Measurements from ENCODE around the gene FRMPD2.
"Not testable (repeated sequence)": the region's sequence is repeated elsewhere in the genome, so short reads cannot be mapped to it uniquely, and the experiment has no call there.

The FRMPD2 gene

DNA sequence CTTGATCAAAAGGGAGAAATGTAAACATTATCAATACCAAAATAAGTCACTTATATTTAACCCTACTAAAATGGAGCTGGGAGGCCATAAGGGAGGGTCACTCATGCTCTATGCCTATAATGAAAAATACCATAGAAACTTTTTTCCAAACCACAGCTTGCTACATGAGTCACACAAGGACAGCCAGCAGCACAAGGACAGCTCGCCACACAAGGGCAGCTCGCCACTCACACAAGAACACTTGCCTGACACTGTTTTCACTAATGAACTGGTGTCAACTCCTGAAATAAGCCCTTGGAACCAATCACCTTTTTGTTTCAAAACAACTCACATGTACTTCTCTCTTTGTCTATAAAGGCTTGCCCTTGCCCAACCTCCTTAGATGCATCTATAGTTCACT, 43.3 kb downstream of the FRMPD2 start:
- DNase-seq, result no peak

DNA sequence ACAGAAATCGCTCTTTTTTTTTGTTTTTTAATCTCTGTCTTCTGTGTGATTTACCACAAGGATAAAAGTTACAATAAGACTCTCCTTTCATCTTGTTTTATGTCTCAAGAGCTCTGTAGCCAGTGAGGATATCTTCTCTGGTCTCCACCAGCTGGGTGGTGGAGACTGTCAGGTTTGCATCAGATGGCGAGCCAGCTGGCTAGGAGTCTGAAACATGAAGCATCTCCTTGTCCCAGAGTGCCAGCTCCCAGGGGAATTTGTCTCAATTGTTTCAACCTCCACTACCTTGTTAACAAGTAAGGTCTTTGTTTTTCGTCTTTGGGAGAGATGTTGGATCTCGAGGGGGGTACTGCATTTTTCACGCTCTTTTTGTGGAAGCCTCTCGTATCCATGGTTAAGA, 47.3 kb downstream of the FRMPD2 start:
- no peak for DNase-seq

DNA sequence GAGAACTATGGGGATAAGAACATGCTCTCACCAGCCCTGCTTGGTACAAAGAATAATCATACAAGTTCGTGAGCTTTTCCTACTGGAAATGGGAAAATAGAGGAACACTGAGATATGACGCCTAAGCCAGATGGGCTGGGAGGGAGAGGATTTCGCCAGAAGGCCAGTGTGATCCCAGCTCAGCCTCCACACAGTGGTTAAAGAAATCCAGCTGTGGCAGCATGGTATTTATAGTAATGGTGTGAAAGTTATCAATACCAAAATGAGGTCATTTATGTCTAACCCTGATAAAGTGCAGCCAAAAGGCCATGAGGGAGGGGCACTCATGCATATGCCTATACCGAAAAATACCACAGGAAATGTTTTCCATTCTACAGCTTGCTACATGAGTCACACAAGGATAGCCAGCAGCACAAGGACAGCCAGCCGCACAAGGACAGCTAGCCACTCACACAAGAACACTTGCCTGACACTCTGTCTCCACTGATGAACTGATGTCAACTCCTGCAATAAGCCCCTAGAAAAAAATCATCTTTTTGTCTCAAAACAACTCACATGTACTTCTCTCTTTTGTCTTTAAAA, 49.4 kb downstream of the FRMPD2 start:
- no peak for DNase-seq

- DNase-seq, result no peak
These were observed 50.2 kb downstream of the FRMPD2 start for GRCh38 chr10:48224296-48224695.

DNA sequence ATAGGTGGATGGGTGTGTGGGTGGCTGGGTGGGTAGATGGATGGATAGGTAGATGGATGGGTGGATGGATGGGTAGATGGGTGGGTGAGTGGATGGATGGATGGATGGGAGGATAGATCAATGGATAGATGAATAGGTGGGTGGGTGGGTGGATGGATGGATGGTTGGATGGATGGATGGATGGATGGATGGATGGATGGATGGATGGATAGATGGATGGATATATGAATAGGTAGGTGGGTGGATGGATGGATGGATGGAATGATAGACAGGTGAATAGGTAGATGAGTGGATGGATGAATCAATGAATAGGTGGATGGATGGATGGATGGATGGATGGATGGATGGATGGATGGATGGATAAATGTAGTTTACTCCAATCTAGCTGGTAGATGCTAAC, 52.7 kb downstream of the FRMPD2 start:
- no peak for DNase-seq

DNA sequence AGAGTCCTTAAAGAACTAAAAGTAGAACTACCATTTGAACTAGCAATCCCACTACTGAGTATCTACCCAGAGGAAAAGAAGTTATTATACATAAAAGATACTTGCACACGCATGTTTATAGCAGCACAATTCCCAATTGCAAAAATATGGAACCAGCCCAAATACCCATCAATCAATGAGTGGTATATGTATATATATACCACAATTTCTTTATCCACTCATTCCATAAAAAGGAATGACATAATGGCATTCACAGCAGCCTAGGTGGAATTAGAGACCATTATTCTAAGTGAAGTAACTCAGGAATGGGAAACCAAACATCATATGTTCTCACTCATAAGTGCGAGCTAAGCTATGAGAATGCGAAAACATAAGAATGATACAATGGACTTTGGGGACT, 53.5 kb downstream of the FRMPD2 start:
- not testable (repeated sequence) for DNase-seq

- no peak for DNase-seq
These were observed 55.3 kb downstream of the FRMPD2 start for GRCh38 chr10:48219194-48219593.

DNA sequence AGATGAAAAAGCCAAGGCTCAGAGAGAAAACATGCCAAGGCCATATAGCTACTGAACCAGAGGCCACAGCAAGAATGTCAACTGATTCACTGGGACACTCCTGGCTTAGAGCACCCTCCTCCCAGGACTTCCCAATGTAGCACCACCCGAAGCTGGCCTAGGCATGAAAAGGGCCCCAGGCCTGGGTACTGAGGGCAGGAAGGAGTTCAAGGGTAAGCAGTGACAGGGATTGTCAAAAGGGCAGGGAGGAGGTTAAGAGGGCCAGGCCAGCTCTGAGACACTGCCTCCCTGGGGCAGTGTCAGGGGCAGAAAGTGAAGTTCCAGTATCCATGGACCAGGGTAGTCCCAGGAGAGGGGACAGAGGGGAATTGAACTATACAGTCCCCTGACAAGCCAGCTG, 57.8 kb downstream of the FRMPD2 start:
- no peak for DNase-seq

DNA sequence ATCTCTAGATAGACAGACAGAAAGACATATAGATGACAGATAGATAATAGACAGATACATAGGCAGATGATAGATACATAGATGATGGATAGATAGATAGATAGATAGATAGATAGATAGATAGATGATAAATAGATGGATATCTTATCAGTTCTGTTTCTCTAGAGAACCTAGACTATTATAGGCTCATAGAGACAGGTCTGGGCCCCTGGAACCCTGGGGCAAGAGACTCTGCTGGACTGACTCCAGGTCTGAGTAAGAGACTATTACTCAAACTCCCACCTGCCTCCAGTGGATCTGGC, 58.3 kb downstream of the FRMPD2 start:
- no peak for DNase-seq

DNA sequence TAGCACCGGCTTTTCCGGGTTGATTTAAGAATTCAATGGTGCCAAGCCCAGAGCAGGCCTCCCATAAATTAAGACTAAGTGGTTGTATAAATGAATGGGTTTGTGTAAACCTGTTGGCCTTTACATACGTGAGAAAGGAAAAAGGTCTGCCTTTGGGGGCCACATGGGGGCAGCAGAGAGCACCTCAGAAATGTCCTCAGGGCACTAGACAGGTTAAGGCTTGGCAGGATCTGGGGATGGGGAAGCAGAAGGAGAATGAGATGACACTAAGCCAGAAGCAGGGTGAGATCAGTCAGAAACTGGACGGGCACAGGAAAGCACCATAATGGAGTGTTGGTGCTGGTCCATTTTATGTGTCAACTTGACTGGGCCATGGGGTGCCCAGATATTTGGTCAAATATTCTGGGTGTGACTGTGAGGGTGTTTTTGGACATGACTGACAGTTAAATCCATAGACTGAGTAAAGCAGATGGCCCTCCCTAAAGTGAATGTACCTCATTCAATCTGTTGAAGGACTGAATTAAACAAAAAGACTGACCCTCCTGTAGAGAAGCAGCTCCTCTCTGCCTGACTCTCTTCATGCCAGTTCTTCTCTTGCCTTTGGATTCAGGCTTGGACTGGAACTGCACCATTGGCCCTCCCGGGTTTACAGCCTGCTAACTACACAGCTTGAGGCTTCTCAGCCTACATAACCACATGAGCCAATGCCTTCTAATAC, 58.9 kb downstream of the FRMPD2 start:
- DNase-seq, result peak; percentile 36 to 42

- no peak for DNase-seq
These were observed 59.6 kb downstream of the FRMPD2 start for GRCh38 chr10:48214716-48215485.

GRCh38 chr10:48213047-48213446, 61.4 kb downstream of the FRMPD2 start:
- DNase-seq, result no peak

DNA sequence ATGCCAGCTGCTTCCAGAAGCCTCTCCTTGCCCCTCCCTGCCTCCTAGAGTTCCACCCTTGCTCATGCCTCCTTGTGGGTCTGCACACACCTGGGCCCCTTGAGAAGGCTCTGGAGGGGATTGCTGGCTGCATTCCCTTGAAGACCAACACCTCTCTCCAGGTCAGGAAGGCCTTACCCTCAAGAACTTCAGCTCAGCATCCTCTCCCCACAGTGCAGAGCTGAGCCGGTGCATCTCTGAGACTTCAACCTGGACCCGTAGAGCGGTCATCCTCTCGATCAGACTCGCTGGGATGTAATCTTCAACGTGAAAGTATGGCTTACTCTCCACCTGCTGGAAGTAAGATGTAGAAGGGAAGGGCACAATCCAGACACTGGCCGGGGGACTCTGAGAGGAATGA, 62.7 kb downstream of the FRMPD2 start:
- DNase-seq, result no peak

DNA sequence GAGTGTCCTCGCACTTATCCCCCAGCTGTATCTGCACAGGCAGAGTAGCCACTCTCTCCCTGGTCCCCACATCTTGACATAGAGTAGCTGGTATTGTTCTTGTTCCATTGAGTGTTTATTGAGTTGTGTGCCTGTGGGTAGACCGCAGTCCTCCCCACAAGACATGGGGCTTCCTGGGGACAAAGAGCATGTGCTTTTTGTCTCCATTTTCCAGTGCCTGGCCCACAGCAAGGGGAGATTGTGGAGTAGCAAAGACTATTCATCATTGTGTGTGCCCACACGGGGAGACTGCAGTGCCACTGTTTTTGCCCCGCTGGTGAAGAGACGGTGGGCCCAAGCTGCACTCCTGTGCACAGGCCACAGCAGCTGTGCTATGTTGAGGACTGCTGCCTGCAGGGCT, 63.5 kb downstream of the FRMPD2 start:
- DNase-seq, result no peak

DNA sequence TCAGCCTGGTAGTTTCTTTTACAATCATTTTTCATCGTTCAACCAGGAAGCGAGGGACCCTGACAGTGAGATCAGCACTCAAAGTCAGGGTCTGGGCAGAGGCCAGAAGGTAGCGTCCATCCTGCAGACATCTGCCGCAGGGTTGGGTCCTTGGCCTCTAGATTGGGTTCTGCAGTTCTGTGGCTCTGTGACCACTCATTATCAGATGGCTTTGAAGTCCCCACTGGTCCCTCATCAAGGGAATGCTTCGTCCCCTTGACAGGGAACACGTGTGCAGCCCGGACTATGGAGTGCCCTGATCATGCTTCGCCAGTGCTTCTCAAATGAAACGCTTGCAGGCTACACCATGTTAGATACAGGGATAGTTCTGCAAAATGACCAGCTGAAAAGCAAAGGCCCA, 64.1 kb downstream of the FRMPD2 start:
- no peak for DNase-seq

- no peak for DNase-seq
These were observed 65.3 kb downstream of the FRMPD2 start for GRCh38 chr10:48209241-48209640.

DNA sequence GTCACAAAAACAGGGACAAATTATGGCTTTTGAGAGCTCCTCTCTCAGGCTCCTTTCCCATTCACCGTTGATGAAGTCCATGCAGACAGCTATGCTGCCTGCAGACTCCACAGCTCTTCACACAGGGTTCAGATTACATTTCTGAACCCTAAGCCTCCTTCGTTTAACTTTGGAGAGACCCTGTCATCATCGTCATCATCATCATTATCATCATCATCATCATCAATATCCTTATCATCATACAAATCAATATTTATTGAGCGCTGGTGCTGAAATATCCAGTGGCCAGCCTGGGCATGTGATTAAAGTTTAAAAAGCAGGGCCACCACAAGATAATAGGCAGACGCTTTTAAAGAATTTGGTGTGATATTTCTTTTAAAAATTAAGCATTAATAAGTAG, 66.6 kb downstream of the FRMPD2 start:
- no peak for DNase-seq

DNA sequence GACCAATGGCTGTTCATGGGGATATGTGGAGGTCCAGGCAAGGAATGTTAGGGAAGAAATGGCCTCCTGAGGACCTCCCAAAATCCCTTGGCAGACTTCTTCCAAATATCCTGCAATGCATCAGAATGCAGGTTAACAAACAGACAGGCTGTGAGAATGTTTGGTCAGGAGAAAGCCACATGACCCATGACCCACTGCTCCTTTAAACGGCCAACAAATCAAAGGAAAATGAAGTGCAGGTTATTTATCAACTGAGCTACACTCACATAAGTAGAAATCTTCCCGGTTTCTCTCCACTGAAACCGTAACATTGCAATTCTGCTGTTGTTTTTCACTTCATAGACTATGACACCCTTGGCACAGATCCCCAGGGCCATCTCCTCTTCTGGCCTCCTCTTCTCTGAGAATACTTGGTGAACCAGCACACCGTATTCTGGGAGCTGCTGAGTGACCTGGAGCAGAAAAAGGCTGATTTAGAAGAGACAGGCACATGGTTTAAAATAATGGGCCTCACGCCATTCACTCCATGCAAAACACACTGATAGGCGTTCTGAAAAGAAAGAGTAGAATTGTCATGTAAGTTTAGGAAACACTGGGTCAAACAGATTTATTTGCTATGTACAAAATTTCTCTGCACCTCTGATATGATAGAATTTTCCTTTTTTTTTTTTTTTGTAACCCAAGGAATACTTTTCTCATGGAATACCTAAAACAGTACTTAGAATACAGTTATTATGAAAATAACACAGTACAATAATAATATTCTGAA, 67.8 kb downstream of the FRMPD2 start:
- DNase-seq, result no peak

DNA sequence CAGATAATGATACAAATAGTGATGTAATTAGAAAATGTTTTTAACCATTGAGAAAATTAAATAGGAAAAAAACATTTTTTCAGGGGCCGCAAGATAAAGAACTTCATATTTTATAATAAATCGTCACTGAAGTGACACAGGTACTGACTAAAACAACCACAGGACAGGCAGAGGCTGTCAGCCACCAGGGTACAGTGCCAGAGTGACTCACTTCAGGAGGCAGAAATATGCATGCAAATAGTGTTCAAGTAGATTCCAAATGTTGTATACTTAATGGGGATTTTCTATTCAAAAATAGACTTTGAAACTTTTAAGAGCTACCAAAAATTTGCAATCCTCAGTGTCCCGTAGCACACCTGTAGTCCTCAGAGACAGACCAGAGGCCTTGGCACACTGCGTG, 68.6 kb downstream of the FRMPD2 start:
- DNase-seq, result no peak

DNA sequence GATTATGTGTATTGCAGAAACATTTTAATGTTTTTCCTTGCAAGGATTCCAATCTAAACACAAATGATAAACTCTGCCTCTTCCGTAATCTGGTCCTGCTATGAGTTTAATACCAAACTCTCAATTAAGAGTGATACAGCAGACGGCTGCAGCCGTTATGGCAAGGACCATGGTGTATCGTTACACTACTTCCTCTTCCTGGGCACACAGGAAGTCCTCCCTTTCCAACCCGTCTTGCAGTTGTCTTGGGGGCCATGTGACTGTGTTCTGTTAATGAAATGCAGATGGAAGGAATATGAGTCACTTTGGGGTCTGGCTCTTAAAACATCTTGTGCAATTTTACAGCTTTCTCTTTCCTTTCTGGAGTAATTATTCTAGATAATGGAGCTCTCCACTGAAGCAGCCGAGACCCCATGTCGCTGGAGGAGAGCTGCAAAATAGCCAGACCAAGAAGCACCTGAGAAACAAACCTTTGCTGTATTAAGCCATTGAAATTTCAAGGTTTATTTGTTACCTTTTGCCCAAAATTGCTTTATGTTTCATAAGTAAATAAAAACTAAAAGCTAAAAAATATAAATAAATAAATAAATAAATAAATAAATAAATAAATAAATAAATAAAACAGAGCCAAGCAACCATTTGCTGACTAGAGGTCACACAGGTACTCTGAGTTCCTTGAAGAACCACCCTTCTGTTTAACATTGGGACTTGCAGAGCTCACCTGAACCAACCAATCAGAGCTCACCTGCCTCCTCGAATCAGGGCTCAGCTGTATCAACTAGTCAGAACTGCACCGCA, 74.7 kb downstream of the FRMPD2 start:
- no peak for DNase-seq

- no peak for DNase-seq
These were observed 77.1 kb downstream of the FRMPD2 start for GRCh38 chr10:48197236-48197899.

GRCh38 chr10:48195803-48196202, 78.7 kb downstream of the FRMPD2 start:
- no peak for DNase-seq
